CD4-positive, alpha-beta T cell treated with Interleukin-10 for 1 hour (primary cell): ENCODE results near the gene DIP2B.
A peak's percentile ranks its signal among the peaks of the same experiment; 100 is the strongest.

Experiments
- DNase-seq: peaks from one replicate; pipeline ENCODE4 v3.0.0-alpha.2; 2020

The DIP2B gene

DNA sequence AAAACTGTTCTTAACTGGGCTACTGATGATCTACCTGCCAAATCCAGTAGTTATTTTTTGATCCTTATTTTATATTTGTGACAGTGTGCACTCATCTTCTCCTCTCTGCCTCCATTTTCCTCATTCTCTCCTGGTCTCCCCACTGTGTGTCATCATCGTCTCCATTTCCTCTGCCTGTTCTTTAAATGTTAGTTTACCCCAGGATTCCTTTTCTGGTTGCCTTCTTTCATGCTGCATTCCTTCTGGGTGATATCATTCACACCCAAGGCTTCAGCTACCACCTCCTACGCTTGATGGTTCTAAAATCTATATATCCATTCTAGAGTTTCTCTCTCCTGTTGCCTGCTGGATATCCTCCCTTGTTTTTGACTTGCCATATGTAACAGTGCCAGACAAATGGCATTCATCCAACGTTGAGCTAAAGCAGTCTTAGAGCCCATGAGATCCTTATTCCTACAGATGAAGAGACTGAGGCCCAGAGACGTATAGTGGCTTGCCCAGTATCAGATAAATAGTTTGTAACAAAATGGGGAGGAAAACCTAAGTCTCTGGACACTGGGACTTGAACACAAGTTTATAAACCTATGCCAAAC is 109.5 kb downstream of the DIP2B start:
- no peak for DNase-seq

DNA sequence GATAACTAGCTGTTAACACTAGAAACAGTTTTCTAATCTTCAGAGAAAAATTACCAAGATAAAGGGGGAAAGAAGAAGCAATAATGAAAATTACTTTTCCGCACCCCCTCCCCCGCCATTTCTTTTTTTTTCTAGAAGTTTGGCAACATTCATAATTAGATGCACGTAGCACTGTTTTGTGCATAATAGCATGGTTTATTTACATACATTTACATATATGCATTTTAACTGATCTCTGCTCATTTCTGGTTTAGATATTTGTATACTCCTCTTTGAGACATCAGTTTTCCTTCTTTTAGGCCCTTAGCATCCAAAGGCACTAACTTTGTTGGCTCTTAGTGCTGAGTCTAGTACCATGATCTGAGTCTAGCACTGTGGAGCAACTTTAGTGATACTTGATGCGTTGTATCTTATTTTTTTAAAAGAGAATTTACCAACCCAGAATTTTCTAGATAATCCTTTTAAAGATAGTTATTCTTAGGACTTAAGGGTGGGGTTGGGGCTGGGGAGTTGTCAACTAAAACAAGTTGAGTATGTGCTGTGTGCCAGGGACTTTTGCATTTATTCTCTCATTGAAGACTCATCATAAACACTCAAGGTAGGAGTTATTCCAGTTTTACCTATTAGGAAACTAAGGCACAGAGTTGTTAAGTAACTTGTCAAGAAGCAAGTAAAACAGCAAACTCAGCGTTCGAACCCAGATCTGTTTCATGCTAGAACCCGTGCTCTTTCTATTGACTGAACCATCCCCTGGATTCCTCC is 110.5 kb downstream of the DIP2B start:
- DNase-seq = no peak

DNA sequence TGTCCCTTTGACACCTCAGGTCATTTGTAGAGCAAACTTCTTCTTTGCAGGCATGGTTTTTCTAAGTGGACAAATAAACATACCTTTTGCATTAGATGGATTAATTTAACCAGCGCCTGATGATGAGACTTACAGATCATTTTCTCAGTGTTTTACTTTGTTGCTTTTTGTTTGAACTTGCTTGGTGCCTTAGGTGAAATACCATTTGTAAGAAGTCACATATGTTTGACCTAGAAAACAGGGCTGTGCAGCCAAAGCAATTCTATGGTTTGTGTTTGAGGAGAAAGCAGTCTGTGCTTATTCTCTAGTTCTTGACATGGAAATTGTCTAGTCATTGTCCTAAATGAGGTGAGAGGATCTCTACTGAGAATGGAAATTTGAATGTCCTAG is 111.1 kb downstream of the DIP2B start:
- DNase-seq = no peak

DNA sequence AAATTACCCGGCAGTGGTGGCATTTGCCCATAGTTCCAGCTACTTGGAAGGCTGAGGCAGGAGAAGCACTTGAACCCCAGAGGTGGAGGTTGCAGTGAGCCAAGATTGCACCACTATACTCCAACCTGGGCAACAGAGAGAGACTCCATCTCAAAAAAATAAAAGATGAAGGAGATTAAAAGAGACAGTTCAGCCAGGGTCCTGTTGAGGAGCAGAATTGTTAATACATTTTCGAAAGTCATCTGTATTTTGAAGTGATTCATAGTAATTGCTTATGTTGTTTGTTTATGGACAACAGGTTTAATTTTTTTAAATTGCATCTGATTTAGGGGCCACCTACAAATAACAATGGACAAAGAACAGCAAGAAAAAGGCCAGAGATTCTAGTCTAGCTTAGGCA is 112.9 kb downstream of the DIP2B start:
- no peak for DNase-seq

DNA sequence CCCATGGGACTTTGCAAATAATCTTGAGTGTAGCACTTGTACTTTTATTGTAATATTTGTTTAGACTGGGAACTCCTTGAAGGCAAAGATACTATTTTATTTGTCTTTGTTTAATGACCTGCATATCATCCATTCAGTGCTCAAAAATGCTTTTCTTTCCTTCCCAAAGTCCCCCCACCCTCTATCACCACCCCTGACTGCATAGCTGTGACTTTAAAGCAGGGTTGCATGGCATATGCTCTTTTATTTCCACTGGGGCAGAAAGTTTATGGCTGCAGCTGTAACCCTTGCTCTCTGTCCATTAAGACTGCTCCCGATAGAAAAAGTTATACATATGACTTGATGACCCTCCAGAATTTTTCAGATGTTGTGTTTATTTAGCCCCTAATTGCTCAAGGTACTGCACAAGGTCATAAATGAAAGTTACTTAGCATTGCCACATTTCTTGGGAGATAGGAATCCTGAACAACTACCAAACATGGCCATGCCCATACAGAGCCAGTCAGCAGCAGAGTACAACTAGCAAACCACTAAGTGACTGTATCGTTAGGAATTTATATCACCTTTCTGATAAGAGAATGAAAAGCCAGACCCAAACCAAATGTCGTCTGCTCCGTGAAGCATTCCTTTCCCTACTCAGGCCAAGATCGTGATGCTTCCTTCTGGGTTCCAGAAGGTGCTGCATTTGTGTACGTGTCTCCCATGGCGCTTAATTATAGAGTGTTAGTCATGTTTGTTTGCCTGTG is 114.3 kb downstream of the DIP2B start:
- DNase-seq = no peak

DNA sequence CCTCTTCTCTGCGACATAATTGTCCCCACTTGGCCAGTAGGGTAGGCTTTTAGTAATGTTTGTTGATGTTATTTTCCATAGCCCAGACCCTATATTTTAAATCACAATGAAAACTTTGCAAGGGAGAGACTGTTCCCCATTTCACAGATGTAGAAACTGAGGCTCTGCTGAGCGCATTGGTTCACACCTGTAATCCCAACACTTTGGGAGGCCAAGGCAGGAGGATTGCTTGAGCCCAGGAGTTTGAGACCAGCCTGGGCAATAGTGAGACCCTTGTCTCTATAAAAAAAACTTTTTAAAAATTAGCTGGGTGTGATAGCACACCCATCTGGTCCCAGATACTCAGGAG is 114.8 kb downstream of the DIP2B start:
- no peak for DNase-seq

DNA sequence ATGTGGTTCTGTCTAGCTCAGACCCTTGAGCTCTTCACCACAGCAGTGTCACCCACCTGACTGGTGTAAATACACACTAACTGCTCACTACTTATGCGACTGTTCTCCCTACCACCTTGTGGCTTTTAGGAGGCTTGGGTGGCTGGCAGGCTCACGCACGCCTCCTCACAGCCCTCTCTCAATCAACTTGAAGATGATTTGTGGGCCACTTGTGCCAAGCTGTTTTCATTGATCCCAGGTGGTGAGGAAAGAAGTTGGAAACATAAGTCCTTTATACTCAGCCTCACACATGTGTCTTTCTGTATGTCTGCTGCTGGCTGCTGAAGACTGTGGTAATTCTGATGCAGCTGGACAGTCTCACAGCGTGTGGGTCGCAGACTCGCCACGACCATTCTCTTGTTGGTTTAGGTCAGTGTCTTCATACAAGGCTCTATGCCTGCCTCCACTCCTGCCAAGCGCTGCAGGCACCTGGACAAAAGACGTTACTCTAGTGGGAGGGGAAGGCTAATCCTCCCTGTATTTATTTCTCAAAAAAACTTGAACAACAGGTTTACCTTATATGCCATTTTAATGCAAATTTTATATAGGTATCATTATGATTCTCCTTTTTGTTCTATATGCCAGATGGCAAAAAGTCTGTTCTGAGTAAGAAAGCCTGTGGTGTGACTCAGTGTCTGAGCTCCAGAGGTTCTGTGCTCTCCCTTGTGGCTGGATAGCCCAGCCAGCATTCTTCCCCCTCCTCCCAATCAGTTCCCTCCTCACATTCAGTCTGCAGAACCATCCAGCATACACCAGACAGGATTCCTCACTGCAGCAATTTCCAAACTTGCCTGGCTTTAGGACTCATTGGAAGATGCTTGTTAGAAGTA is 115.6 kb downstream of the DIP2B start:
- no peak for DNase-seq

- DNase-seq = no peak
Measured at GRCh38 chr12:50620978-50621360, 116.2 kb downstream of the DIP2B start.

- DNase-seq = no peak
Measured at GRCh38 chr12:50621399-50622300, 116.9 kb downstream of the DIP2B start.

DNA sequence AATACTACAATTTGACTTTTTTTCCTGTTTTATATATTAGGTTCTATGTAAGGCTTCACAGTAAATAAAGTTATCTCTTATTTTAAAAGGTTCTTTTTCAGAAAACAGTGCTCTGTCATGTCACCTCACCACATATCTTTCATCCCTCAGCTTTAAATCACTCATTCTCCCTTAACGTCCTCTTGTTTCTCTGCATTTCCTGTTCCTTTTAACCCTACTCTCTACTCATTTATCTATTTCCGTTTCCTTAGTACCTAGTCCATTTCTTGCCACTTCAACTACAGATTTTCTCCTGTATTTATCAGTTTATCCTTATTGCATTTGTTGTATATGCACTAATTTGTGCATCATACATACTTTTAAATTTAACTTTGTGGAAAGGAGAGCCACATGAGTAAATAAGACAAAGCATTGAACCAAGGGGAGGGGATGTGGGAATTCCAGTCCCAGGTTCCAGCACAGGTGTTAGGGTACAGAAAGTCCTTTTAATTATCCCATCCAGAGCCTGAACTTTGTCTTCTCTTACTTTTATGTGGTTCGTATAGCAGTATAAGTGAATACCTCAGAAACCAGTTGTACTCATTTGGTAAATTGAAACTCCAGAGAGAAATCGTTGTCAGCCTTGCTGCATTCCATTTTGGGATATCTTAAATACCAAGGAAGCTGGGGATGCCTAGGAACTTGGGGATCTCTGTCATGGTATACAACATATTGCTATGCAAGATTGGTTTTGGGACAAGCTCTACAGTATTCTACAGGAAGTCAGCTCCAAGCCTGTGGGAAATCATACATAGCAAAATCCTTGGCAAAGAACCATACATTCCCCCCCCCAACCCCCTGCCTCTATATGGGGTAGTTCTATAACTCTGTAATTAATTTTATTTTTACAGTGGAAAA is 120.5 kb downstream of the DIP2B start:
- peak; percentile 15 for DNase-seq

GRCh38 chr12:50626026-50626425 is 121.2 kb downstream of the DIP2B start:
- no peak for DNase-seq

GRCh38 chr12:50627491-50627890 is 122.7 kb downstream of the DIP2B start:
- no peak for DNase-seq

GRCh38 chr12:50628394-50628793 is 123.6 kb downstream of the DIP2B start:
- no peak for DNase-seq

GRCh38 chr12:50633955-50634354 is 129.2 kb downstream of the DIP2B start:
- DNase-seq = no peak

DNA sequence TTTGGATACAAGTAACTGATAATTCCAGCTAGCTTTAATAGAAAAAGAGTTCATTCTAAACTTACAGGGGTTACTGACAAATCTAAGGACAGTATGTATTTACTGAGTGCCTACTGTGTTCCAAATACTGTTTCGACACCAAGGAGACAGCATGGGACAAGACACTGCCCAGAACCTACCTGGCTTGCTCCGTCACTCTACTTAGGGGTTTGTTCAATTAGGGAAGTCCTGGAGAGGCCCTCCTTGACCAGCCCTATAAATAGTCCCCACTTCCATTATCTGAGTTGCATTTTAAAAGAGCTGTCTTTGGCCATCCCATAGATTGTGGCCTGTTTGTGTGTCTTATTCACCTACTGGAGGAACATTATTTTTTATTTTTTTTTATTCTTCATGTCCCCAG is 129.6 kb downstream of the DIP2B start:
- DNase-seq = no peak

DNA sequence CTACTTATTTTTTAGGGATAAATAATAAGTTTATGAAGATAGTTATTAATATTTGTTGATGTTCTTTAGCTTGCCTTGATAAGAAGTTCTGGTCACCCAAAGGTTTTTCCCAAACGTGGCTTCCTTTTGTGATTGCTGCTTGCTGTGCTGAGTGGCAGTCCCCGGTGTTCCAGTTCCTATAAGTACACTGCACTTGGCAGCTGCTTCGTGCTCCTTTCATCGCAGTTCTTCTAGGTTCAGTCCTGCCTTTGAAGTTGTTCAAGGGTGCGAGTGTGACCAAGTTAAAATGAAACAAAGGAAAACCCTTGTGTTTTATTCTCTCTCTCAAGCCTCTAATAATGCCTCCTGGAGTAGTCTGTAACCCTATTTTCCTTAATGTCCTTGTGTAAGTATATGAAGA is 130.6 kb downstream of the DIP2B start:
- no peak for DNase-seq

DNA sequence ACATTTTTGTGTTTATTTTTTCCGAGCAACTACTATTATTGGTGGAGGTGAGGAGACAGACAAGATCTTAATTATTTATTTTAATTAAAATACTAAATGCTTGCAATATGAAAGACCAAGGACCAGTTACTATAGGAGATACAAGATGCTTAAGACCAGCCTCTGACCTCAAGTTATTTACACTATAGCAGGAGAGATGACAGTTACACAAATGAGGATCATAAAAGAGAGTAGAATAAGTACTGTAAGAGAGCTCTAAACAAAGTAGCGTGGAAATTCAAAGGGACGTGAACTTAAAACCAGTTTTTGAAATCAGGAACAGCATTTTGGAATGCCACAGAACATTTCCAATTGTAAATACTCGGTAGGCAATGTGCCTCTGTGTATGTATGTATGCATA is 131.1 kb downstream of the DIP2B start:
- no peak for DNase-seq

GRCh38 chr12:50636505-50636904 is 131.7 kb downstream of the DIP2B start:
- no peak for DNase-seq

GRCh38 chr12:50637870-50638481 is 133.2 kb downstream of the DIP2B start:
- DNase-seq = peak; percentile 64

- DNase-seq = no peak
Measured at GRCh38 chr12:50638482-50638880, 133.7 kb downstream of the DIP2B start.

DNA sequence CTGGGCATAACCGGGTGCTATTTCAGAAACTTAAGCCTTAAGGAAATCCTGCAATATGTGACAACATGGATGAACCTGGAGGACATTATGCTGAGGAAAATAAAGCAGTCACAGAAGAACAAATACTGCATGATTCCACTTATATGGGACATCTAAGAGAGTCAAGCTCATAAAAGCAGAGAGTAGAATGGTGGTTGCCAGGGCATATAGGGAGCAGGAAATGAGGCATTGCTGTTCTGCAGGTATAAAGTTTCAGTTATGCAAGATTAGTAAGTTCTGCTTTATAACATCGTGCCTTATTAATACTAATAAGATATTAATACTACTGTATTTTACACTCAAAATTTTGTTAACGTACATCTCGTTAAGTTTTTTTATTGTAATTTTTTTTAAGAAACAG is 134.9 kb downstream of the DIP2B start:
- DNase-seq = no peak
